ENCODE results near the gene CAPN13. TPM values are rescaled to one million over a fixed set of nuclear protein-coding genes. Genes with fewer than 3 reads are reported as not detected.

Gene CAPN13
- total RNA-seq, 1 donor from 2014 or later = under 0.01 TPM

GRCh38 chr2:30766666-30767065 lies 40.6 kb downstream of the CAPN13 start:
- no peak for FAIRE-seq
- Histone ChIP-seq H3K36me3 (ENCODE audit: control insufficient read depth, insufficient read depth, low read length) (no peaks in the 10 kb centered on the region), H3K27me3 (ENCODE audit: control insufficient read depth, insufficient read depth, low read length) (peaks cover 5% of the 10 kb centered on the region), H3K4me3 (ENCODE audit: low read depth, low read length) (no peak overlapping the region)
- no peak for TF ChIP-seq CTCF (IDR thresholded peaks at IDR 0.05; ENCODE audit: insufficient read depth, low read length, severe bottlenecking)
- no peak for DNase-seq (ENCODE audit: low read depth)

DNA sequence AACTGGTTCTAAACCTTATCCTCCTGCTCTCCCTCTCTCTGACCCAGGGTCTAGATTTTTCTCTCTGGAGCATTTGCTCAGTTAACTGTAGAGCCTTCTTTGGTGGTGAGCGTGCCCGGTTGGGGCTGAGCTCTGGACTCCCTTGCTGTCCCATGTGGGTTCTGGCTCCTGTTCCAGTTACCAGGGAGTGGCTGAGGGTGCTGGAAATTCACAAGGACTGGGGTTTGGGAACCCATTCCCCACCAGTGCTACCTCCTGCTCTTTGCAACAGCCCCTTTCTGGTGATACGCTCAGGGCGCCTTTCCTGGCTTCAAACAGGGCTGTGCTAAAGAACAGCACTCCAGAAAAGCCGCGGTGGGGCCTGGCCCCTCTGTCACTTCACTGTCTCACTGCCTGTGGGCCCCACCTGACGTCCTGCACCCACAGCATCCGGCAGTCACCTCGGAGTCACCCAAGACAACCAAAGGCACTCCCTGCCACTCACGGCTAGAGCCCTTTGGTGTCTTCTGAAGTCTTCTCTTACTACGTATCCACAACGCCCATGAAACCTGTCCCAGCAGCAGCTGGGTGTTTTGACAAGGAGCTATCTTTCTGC lies 41.3 kb downstream of the CAPN13 start:
- Histone ChIP-seq H3K36me3 (ENCODE audit: control insufficient read depth, insufficient read depth, low read length) (no peaks in the 10 kb centered on the region), H3K27me3 (ENCODE audit: control insufficient read depth, insufficient read depth, low read length) (peaks cover 5% of the 10 kb centered on the region), H3K4me3 (ENCODE audit: low read depth, low read length) (no peak overlapping the region)
- no peak for TF ChIP-seq CTCF (IDR thresholded peaks at IDR 0.05; ENCODE audit: insufficient read depth, low read length, severe bottlenecking)
- DNase-seq (ENCODE audit: low read depth) = no peak
- no peak for FAIRE-seq

DNA sequence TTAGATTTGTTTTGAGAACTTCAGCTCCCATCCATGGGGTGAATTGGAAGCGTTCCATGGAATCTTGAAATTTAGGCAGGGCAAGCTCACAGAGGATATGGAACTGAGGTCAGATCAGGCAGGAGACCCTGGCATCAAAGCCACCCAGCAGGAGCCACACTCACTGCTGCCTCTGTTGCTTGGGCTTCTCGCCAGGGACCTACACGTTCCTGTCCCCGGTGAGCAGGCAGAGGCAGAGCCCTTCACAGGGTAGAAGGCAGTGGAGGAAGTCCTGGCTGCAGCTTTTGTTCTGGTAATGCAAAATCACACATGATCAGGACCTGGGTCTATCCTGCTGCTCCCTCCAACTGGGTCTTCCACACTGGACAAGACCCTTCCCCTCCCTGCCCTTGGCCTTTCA lies 42.1 kb downstream of the CAPN13 start:
- DNase-seq (ENCODE audit: low read depth) (no peak), FAIRE-seq (no peak)
- peaks cover 5% of the 10 kb centered on the region for H3K27me3 ChIP-seq (ENCODE audit: control insufficient read depth, insufficient read depth, low read length)
- H3K4me3 ChIP-seq (ENCODE audit: low read depth, low read length) = no peak overlapping the region
- H3K36me3 ChIP-seq (ENCODE audit: control insufficient read depth, insufficient read depth, low read length) = no peaks in the 10 kb centered on the region
- no peak for TF ChIP-seq CTCF (IDR thresholded peaks at IDR 0.05; ENCODE audit: insufficient read depth, low read length, severe bottlenecking)

- DNase-seq (ENCODE audit: low read depth) = no peak
- no peak for FAIRE-seq
- Histone ChIP-seq H3K4me3 (ENCODE audit: low read depth, low read length) (no peak overlapping the region), H3K36me3 (ENCODE audit: control insufficient read depth, insufficient read depth, low read length) (no peaks in the 10 kb centered on the region), H3K27me3 (ENCODE audit: control insufficient read depth, insufficient read depth, low read length) (peaks cover 5% of the 10 kb centered on the region)
- no peak for TF ChIP-seq CTCF (IDR thresholded peaks at IDR 0.05; ENCODE audit: insufficient read depth, low read length, severe bottlenecking)
Observed at GRCh38 chr2:30764021-30764800, 43.0 kb downstream of the CAPN13 start.

- Histone ChIP-seq H3K4me3 (ENCODE audit: low read depth, low read length) (no peak overlapping the region), H3K36me3 (ENCODE audit: control insufficient read depth, insufficient read depth, low read length) (no peaks in the 10 kb centered on the region), H3K27me3 (ENCODE audit: control insufficient read depth, insufficient read depth, low read length) (peaks cover 3% of the 10 kb centered on the region)
- FAIRE-seq (no peak), DNase-seq (ENCODE audit: low read depth) (no peak)
- TF ChIP-seq CTCF (IDR thresholded peaks at IDR 0.05; ENCODE audit: insufficient read depth, low read length, severe bottlenecking) = no peak
Observed at GRCh38 chr2:30763151-30763660, 44.0 kb downstream of the CAPN13 start.

Data from bronchial epithelial cell (primary cell).